NB4 (cell line): ENCODE measurements around the gene KLHL8.
A peak's percentile ranks its signal among the peaks of the same experiment; 100 is the strongest.

Experiments used
- DNase-seq: peaks from one replicate; pipeline ENCODE4 v3.0.0; 2010; ENCODE audit warnings: low read depth
- H3K4me3 ChIP-seq: one replicate; pipeline ENCODE4 v1.5.1; 2011; ENCODE audit warnings: mild to moderate bottlenecking, low read depth, low read length, moderate library complexity
- MYC ChIP-seq: IDR thresholded peaks from 2 replicates; pipeline ENCODE4 v1.6.1; 2011; ENCODE audit warnings: low read depth, low read length
- POLR2A ChIP-seq: IDR thresholded peaks from 2 replicates; pipeline ENCODE4 v1.6.1; 2011; ENCODE audit warnings: mild to moderate bottlenecking; ENCODE audit not compliant: insufficient read length; ENCODE audit errors: extremely low read depth
- TF ChIP-seq, protein P1 (sequence below): IDR thresholded peaks from 2 replicates; pipeline ENCODE4 v1.6.1; 2011; ENCODE audit warnings: low read depth, low read length
- TF ChIP-seq, protein P2 (sequence below): IDR thresholded peaks from one replicate; pipeline ENCODE4 v1.5.1; 2012; ENCODE audit warnings: low read depth, low read length

The KLHL8 gene

DNA sequence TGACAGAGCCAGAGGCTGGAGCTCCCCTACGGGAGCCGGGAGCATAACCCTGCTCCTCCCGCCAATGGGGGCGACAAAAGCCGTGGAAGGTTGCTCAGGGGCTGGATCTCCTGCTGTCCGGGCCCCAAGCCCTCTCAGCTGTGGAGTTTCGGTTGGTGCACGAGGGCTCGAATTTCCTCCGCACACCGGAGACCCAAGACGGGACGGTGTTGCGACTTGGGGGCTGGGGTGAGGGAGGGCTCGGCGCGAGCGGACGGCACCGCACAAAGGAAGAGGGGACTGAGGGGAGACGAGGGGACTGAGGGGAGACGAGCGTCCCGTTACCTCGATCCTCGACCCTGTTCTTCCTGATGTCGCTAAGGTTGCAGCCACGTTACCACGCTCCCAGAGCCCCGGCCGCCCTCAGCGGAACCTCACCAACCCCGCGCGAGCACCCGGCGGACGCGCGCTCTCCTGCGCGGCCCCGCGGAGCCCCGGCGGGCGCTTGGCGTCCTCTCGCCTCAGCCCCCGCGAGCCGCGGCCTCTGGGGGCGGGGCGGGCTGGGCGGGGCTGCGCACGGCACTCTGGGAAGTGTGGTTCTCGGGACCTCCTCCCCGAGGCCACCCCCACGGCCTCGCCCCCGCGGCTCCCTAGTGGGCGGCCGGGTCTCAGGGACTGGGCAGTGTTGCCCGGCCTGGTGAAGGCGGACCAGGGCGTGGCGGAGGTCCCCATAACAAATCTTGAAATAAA lies at the start of gene KLHL8:
KLHL8 (minus strand) TSS at position 525 of the 729 bp plus-strand sequence. CDS start 25,079 bp downstream, outside the sequence.
- no peak for TF ChIP-seq MYC
- peak; percentile 94 for TF ChIP-seq POLR2A
- TF ChIP-seq, protein P1, sequence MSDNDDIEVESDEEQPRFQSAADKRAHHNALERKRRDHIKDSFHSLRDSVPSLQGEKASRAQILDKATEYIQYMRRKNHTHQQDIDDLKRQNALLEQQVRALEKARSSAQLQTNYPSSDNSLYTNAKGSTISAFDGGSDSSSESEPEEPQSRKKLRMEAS, result 0 out of 2 replicates have a peak, but pooled peaks have one; percentile 34
- TF ChIP-seq, protein P2, sequence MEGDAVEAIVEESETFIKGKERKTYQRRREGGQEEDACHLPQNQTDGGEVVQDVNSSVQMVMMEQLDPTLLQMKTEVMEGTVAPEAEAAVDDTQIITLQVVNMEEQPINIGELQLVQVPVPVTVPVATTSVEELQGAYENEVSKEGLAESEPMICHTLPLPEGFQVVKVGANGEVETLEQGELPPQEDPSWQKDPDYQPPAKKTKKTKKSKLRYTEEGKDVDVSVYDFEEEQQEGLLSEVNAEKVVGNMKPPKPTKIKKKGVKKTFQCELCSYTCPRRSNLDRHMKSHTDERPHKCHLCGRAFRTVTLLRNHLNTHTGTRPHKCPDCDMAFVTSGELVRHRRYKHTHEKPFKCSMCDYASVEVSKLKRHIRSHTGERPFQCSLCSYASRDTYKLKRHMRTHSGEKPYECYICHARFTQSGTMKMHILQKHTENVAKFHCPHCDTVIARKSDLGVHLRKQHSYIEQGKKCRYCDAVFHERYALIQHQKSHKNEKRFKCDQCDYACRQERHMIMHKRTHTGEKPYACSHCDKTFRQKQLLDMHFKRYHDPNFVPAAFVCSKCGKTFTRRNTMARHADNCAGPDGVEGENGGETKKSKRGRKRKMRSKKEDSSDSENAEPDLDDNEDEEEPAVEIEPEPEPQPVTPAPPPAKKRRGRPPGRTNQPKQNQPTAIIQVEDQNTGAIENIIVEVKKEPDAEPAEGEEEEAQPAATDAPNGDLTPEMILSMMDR, result peak; percentile 8
- H3K4me3 ChIP-seq, result peak within 1 kb of the TSS; percentile 91
- DNase-seq, result peak; percentile 91

DNA sequence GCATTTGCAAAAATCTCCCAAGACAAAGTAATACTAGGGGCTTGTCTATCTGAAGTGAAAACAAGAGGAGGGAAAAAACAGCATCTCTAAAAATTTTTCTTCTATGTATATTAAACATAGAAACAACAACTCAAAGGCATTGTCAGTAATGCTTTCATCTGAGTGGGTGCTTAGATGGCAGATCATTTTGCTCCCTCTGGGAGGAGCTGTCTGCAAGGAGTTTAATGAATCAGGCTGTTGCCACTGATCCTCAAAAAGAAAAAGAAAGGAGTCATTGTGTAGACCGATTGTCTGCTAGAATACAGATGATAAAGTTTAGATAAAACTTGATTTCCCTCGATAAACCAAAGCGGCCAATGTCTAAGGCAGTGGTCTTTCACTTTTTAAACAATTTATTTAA lies 49.7 kb upstream of the KLHL8 start:
- TF ChIP-seq, protein P2, result peak; percentile 59
- no peak for TF ChIP-seq MYC
- no peak overlapping the region for H3K4me3 ChIP-seq
- peak; percentile 60 for DNase-seq

DNA sequence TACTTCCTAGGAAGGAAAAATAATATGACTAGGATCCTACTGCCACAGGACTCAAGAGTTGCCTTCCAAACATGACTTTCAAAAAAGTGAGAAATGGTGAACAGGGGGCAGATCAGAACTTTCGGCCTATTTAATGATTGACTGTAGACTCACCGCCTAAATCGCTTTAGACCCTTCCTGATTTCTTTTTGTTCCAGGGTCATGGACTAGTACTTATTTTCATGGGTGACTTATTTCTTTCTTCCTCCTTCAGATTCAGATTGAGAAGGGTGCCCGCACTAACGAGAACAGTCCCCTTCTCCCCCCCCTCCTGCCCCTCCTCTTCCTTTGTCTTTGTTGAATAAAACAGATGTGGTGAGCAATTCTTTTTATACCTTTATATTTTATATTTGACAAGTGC lies 48.0 kb upstream of the KLHL8 start:
- H3K4me3 ChIP-seq, result no peak overlapping the region
- TF ChIP-seq, protein P1, result no peak
- TF ChIP-seq MYC (no peak), POLR2A (no peak)
- TF ChIP-seq, protein P2, result no peak
- no peak for DNase-seq

DNA sequence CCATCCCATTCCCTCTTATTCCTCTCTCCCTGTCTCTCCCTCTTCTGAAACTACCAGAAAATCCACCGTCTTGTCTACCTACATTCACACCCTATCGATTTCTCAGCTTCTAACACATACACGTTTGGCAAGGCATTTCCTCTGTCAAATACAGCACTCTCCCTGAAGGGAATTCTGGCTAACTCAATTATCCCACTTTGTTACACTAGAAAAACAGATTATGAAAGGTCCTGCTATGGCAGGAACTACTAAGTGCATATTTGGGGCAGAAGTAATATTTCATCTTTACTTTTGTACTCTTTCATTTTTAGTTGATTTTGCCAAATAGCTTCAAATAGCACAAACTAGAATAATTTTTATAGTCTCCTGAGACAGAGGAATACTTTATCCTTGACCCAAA lies 46.6 kb upstream of the KLHL8 start:
- no peak for DNase-seq
- TF ChIP-seq MYC (no peak), POLR2A (no peak)
- TF ChIP-seq, protein P2, result no peak
- TF ChIP-seq, protein P1, result no peak
- H3K4me3 ChIP-seq, result no peak overlapping the region

DNA sequence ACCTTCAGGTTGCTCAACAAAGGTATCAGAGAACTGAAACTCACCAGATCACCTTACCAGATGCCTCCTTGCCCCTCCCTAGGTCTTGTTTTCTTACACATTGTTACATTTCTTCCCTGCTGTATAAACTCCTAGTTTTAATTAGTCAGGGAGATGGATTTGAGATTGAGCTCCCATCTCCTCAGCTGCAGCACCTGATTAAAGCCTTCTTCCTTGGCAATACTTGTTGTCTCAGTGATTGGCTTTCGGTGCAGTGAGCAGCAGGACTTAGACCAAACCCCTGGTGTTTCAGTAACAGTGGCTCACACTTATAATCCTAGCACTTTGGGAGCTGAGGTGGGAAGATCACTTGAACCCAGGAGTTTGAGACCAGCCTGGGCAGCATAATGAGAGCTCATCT lies 42.5 kb upstream of the KLHL8 start:
- no peak for DNase-seq
- TF ChIP-seq POLR2A, result no peak
- TF ChIP-seq, protein P2, result no peak
- TF ChIP-seq, protein P1, result no peak
- no peak for TF ChIP-seq MYC
- no peak overlapping the region for H3K4me3 ChIP-seq

DNA sequence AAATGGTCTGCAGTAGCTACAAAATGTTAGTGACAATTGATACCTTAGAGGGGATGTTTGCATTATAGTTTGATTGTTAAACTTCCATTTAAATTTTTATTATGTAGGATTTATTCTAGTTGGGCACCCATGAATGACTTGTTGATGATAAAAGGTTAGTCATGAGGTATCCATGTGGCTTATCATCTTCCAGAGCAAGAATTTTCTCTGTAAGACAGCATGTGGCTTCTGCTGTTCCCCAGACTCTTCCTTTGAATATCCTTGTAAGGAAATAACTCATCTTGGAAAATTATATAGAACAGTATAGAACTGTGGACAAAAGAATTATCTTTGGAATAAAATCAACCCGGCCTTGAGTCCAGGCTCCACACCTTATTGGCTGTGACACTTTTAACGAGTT lies 40.1 kb upstream of the KLHL8 start:
- no peak for TF ChIP-seq POLR2A
- no peak for TF ChIP-seq MYC
- TF ChIP-seq, protein P2, result no peak
- TF ChIP-seq, protein P1, result no peak
- DNase-seq, result no peak

More for the DNA sequence above, 40.1 kb upstream of the KLHL8 start:
- no peak overlapping the region for H3K4me3 ChIP-seq
